Activated CD4-positive, alpha-beta T cell treated with anti-CD3 and anti-CD28 coated beads, Interleukin-2, Interleukin-6, amounts not matched to agents 100 ng/mL and 50 ng/mL, durations not matched to agents 16 hours and 8 hours (primary cell): ENCODE measurements around the gene TGFB1I1.
"Not testable (repeated sequence)": the region's sequence is repeated elsewhere in the genome, so short reads cannot be mapped to it uniquely, and the experiment has no call there.

Experiments
- DNase-seq: peaks from one replicate; pipeline ENCODE4 v3.0.0-alpha.2; 2020

Gene TGFB1I1

DNA sequence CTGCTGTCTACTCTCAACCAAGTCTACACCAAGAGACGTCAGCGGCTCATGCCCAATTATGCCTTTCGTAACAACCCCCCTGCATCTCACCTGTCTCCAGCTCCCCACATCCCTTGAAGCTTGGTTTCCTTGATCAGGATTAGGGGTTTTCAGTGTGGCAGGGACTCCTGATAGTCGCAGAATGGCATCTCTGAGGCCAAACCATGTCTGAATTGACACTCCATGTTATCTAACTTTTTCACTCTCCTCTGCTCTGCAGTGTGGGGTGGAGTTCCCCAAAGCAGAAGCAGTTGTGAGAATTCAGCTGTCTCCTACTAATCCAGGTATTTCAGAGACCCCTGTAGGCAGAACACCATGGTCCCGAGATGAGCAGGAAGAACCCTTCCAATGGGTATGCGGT, 50.1 kb downstream of the TGFB1I1 start:
- DNase-seq = no peak

DNA sequence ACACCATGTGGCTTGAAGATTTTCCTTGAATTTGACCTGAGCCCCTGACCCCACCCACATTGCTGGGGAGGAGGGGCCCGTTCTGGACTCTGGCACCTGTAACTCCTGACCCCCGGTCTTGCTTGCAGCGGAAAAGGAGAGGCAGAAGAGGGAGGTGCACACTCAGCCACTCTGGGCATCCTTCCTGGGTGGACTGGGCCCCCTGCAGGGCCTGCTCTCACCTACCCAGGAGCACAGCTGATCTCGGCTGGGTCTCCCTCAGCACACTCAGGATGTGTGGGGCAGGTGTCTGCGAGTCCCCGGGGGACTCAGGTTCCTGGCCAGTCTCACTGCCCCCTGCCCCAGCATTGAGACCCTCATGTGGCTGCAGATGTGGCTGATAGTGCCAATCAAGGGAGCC, 51.8 kb downstream of the TGFB1I1 start:
- DNase-seq = not testable (repeated sequence)

DNA sequence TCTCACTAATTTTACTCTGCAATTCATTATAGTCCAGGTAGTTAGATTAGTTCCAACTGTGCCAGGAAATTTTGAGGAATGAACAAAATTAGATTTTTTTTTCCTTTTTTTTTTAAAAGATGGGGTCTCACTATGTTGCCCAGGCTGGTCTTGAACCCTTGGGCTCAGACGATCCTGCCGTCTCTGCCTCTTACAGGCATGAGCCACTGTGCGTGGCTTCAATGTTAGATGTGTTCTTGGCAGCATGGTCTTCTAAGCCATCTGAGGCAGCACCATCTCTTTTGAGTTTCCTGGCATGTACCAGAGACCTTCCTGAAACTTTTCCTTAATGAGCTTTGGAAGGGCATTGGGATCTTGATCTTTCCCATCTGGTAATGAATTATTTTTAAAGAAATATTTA, 53.2 kb downstream of the TGFB1I1 start:
- DNase-seq = no peak
